NCI-H460 (cell line): ENCODE measurements around the gene MRPL44. TPM values are rescaled to one million over a fixed set of nuclear protein-coding genes. Genes with fewer than 3 reads are reported as not detected.
"Not testable (repeated sequence)": the region's sequence is repeated elsewhere in the genome, so short reads cannot be mapped to it uniquely, and the experiment has no call there.

Experiments
- DNase-seq: peaks from one replicate; pipeline ENCODE4 v3.0.0-alpha.2; 2016; ENCODE audit warnings: low read depth; ENCODE audit errors: extremely low read depth
- total RNA-seq: library from RNA; depleted of rRNA; stranded (reverse); fragments of >200 nt; shearing (Covaris generic); gene quantifications from 2 replicates; pipeline ENCODE4 v1.2.3, GENCODE V29; 2014; rRNA removed

The MRPL44 gene
- total RNA-seq, 1 experiment from 2014 or later, result 62.1 TPM

GRCh38 chr2:224000662-224001061 is 43.4 kb downstream of the MRPL44 start:
- DNase-seq, result not testable (repeated sequence)

GRCh38 chr2:224004105-224004695 is 46.9 kb downstream of the MRPL44 start:
- DNase-seq, result no peak

- DNase-seq, result no peak
Observed at GRCh38 chr2:224008702-224009261, 51.5 kb downstream of the MRPL44 start.

- no peak for DNase-seq
Observed at GRCh38 chr2:224009605-224010315, 52.5 kb downstream of the MRPL44 start.

- no peak for DNase-seq
Observed at GRCh38 chr2:224011837-224012236, 54.6 kb downstream of the MRPL44 start.

- no peak for DNase-seq
Observed at GRCh38 chr2:224014336-224014735, 57.1 kb downstream of the MRPL44 start.

- no peak for DNase-seq
Observed at GRCh38 chr2:224016963-224017362, 59.7 kb downstream of the MRPL44 start.

Other genes with a start within 250 kb of the MRPL44 start
- gene AP1S3, start 119.9 kb upstream of the MRPL44 start, total RNA-seq, result 8.4 and 13.2 TPM in 2 replicates
- gene WDFY1, start 12.1 kb upstream of the MRPL44 start, total RNA-seq, result 30.7 and 31.0 TPM in 2 replicates
- gene SERPINE2, start 81.8 kb downstream of the MRPL44 start, total RNA-seq, result 318 and 345 TPM in 2 replicates